Measurements from ENCODE around the gene TKT. TPM values are rescaled to one million over a fixed set of nuclear protein-coding genes. Genes with fewer than 3 reads are reported as not detected.

Gene TKT
- total RNA-seq, 1 donor from 2014 or later: 564 TPM

GRCh38 chr3:53218131-53218530 is 37.7 kb downstream of the TKT start:
- Mint-ChIP-seq H3K9me3 (no peaks in the 10 kb centered on the region), H3K4me3 (peak overlapping the region; percentile 38), H3K4me1 (peaks cover 22% of the 10 kb centered on the region), H3K27me3 (ENCODE audit: low read depth) (peaks cover 8% of the 10 kb centered on the region), H3K27ac (ENCODE audit: unreplicated experiment) (peak overlapping the region; percentile 83), H3K36me3 (ENCODE audit: low read depth) (peaks cover 9% of the 10 kb centered on the region)
- no peak for TF ChIP-seq CTCF (conservative IDR thresholded peaks at IDR 0.05)
- DNase-seq (ENCODE audit: low read depth, low spot score): no peak

DNA sequence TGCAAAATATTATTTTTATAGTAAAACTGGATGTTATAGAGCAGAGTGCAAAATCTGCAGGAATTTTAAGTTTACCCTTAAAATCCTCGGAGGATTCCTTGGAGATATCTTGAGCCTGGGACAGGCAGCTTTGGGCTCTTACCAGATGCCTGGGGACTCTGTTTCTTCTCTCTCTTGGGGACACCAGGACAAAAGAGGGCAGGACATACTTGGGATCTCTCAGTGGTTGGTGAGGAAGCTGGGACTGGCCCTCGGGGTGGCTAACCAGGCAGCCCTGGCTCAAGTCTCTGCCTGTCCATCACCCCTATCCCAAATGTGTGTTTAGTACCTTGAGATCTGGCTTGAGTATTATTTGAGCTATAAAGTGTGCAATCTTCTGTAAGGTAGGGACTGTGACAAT is 38.6 kb downstream of the TKT start:
- Mint-ChIP-seq H3K36me3 (ENCODE audit: low read depth) (peaks cover 6% of the 10 kb centered on the region), H3K4me1 (peaks cover 12% of the 10 kb centered on the region), H3K9me3 (no peaks in the 10 kb centered on the region), H3K27ac (ENCODE audit: unreplicated experiment) (no peak overlapping the region), H3K27me3 (ENCODE audit: low read depth) (peaks cover 5% of the 10 kb centered on the region), H3K4me3 (no peak overlapping the region)
- no peak for TF ChIP-seq CTCF (conservative IDR thresholded peaks at IDR 0.05)
- no peak for DNase-seq (ENCODE audit: low read depth, low spot score)

- no peak for TF ChIP-seq CTCF (conservative IDR thresholded peaks at IDR 0.05)
- Mint-ChIP-seq H3K27ac (ENCODE audit: unreplicated experiment) (peak overlapping the region; percentile 12), H3K9me3 (no peaks in the 10 kb centered on the region), H3K27me3 (ENCODE audit: low read depth) (peaks cover 5% of the 10 kb centered on the region), H3K36me3 (ENCODE audit: low read depth) (peaks cover 2% of the 10 kb centered on the region), H3K4me3 (no peak overlapping the region), H3K4me1 (peaks cover 8% of the 10 kb centered on the region)
- no peak for DNase-seq (ENCODE audit: low read depth, low spot score)
These were observed 39.1 kb downstream of the TKT start for GRCh38 chr3:53216723-53217122.

DNA sequence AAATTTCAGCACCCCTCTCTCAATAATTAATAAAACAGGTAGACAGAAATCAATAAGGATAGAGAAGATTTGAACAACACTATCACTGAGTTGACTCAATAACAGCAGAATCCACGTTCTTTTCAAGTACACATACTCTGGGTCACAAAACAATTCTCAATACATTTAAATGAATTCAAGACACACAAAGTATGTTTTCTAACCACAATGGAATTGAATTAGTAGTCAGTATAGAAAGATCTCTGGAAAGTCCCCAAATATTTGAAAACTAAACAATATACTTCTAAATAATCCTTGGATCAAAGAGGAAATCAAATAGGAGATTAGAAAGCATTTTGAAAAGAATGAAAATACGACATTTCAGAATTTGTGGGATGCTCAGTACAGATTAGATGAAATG is 40.0 kb downstream of the TKT start:
- Mint-ChIP-seq H3K36me3 (ENCODE audit: low read depth) (no peaks in the 10 kb centered on the region), H3K4me3 (no peak overlapping the region), H3K4me1 (peaks cover 6% of the 10 kb centered on the region), H3K27ac (ENCODE audit: unreplicated experiment) (no peak overlapping the region), H3K27me3 (ENCODE audit: low read depth) (peaks cover 5% of the 10 kb centered on the region), H3K9me3 (no peaks in the 10 kb centered on the region)
- TF ChIP-seq CTCF (conservative IDR thresholded peaks at IDR 0.05): no peak
- no peak for DNase-seq (ENCODE audit: low read depth, low spot score)

- no peak overlapping the region for H3K27ac Mint-ChIP-seq (ENCODE audit: unreplicated experiment)
These were observed 42.5 kb downstream of the TKT start for GRCh38 chr3:53213276-53213675.

More at GRCh38 chr3:53213276-53213675, 42.5 kb downstream of the TKT start:
- H3K4me3 Mint-ChIP-seq: no peak overlapping the region
- H3K36me3 Mint-ChIP-seq (ENCODE audit: low read depth): peaks cover 4% of the 10 kb centered on the region
- no peak for DNase-seq (ENCODE audit: low read depth, low spot score)
- H3K4me1 Mint-ChIP-seq: no peaks in the 10 kb centered on the region
- TF ChIP-seq CTCF (conservative IDR thresholded peaks at IDR 0.05): no peak
- no peaks in the 10 kb centered on the region for H3K9me3 Mint-ChIP-seq
- peaks cover 3% of the 10 kb centered on the region for H3K27me3 Mint-ChIP-seq (ENCODE audit: low read depth)

All from neural crest cell (in vitro differentiated cells).